Liver (tissue), 3 donors: ENCODE measurements around the gene COL8A2.

ENCODE experiments used
- EGR1 ChIP-seq, 2 donors: IDR thresholded peaks; 2 replicates each; pipeline ENCODE4 v1.6.1; 2016 to 2018; ENCODE audit warnings: antibody characterized with exemption in 2 of 2, low read depth in 2 of 2
- FOXA1 ChIP-seq: IDR thresholded peaks from 2 replicates; pipeline ENCODE4 v1.6.1; 2016; ENCODE audit warnings: antibody characterized with exemption
- FOXA2 ChIP-seq: IDR thresholded peaks from 2 replicates; pipeline ENCODE4 v1.6.1; 2016; ENCODE audit warnings: antibody characterized with exemption
- NR2F2 ChIP-seq: IDR thresholded peaks from 2 replicates; pipeline ENCODE4 v1.6.1; 2016; ENCODE audit warnings: antibody characterized with exemption
- RAD21 ChIP-seq, 2 donors: IDR thresholded peaks; 2 replicates each; pipeline ENCODE4 v1.6.1; 2016; ENCODE audit warnings: antibody characterized with exemption in 2 of 2, mild to moderate bottlenecking in 2 of 2
- SP1 ChIP-seq: IDR thresholded peaks from 2 replicates; pipeline ENCODE4 v1.6.1; 2018; ENCODE audit warnings: antibody characterized with exemption, mild to moderate bottlenecking
- TF ChIP-seq, protein P1 (sequence below): fragments of 150-350 bp; IDR thresholded peaks from 2 replicates; pipeline ENCODE4 v1.5.1; 2017; ENCODE audit warnings: improper control_type of control experiment, low read depth, low read length; ENCODE audit not compliant: missing input control
- TF ChIP-seq, protein P2 (sequence below): IDR thresholded peaks from 2 replicates; pipeline ENCODE4 v1.6.1; 2016; ENCODE audit warnings: antibody characterized with exemption, mild to moderate bottlenecking
- TF ChIP-seq, protein P3 (sequence below): IDR thresholded peaks from 2 replicates; pipeline ENCODE4 v1.6.1; 2016; ENCODE audit warnings: antibody characterized with exemption
- TF ChIP-seq, protein P4 (sequence below): IDR thresholded peaks from 2 replicates; pipeline ENCODE4 v1.6.1; 2016; ENCODE audit warnings: antibody characterized with exemption
- donor health status: healthy.
- donor health status: healthy.

DNA sequence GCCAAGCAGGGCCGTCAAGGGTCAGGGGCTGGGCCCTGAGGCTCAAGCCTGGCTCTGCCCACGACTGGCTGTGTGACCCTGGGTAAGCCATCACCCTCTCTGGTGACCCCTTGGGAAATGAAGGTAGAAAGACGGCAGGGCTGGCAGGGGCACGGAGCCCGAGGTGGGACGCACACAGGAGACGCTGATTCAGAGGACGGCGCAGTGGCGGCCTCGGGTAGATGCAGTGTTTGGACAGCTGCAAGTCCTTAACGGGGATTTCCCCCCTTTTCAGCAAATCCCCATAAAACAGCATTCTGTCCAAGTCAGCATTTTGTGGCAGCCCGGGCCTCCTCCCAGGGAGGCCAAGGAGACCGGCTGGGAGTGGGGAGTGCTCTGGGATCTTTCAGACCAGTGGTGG lies 16.7 kb downstream of the COL8A2 start:
- TF ChIP-seq, protein P1, sequence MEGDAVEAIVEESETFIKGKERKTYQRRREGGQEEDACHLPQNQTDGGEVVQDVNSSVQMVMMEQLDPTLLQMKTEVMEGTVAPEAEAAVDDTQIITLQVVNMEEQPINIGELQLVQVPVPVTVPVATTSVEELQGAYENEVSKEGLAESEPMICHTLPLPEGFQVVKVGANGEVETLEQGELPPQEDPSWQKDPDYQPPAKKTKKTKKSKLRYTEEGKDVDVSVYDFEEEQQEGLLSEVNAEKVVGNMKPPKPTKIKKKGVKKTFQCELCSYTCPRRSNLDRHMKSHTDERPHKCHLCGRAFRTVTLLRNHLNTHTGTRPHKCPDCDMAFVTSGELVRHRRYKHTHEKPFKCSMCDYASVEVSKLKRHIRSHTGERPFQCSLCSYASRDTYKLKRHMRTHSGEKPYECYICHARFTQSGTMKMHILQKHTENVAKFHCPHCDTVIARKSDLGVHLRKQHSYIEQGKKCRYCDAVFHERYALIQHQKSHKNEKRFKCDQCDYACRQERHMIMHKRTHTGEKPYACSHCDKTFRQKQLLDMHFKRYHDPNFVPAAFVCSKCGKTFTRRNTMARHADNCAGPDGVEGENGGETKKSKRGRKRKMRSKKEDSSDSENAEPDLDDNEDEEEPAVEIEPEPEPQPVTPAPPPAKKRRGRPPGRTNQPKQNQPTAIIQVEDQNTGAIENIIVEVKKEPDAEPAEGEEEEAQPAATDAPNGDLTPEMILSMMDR, result no peak
- TF ChIP-seq, protein P2, sequence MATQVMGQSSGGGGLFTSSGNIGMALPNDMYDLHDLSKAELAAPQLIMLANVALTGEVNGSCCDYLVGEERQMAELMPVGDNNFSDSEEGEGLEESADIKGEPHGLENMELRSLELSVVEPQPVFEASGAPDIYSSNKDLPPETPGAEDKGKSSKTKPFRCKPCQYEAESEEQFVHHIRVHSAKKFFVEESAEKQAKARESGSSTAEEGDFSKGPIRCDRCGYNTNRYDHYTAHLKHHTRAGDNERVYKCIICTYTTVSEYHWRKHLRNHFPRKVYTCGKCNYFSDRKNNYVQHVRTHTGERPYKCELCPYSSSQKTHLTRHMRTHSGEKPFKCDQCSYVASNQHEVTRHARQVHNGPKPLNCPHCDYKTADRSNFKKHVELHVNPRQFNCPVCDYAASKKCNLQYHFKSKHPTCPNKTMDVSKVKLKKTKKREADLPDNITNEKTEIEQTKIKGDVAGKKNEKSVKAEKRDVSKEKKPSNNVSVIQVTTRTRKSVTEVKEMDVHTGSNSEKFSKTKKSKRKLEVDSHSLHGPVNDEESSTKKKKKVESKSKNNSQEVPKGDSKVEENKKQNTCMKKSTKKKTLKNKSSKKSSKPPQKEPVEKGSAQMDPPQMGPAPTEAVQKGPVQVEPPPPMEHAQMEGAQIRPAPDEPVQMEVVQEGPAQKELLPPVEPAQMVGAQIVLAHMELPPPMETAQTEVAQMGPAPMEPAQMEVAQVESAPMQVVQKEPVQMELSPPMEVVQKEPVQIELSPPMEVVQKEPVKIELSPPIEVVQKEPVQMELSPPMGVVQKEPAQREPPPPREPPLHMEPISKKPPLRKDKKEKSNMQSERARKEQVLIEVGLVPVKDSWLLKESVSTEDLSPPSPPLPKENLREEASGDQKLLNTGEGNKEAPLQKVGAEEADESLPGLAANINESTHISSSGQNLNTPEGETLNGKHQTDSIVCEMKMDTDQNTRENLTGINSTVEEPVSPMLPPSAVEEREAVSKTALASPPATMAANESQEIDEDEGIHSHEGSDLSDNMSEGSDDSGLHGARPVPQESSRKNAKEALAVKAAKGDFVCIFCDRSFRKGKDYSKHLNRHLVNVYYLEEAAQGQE, result no peak
- TF ChIP-seq NR2F2, result no peak
- TF ChIP-seq FOXA2, result no peak
- TF ChIP-seq EGR1 (IDR thresholded peaks at IDR 0.05; ENCODE audit: low read depth in 2 of 2), result no peak
- TF ChIP-seq SP1, result no peak
- no peak for TF ChIP-seq FOXA1
- TF ChIP-seq, protein P3, sequence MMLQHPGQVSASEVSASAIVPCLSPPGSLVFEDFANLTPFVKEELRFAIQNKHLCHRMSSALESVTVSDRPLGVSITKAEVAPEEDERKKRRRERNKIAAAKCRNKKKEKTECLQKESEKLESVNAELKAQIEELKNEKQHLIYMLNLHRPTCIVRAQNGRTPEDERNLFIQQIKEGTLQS, result no peak
- TF ChIP-seq, protein P4, sequence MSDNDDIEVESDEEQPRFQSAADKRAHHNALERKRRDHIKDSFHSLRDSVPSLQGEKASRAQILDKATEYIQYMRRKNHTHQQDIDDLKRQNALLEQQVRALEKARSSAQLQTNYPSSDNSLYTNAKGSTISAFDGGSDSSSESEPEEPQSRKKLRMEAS, result no peak
- no peak for TF ChIP-seq RAD21 (IDR thresholded peaks at IDR 0.05)
